H54 (cell line): ENCODE measurements around the gene SEZ6L.

Source experiments
- DNase-seq: peaks from one replicate; pipeline ENCODE4 v3.0.0; 2011; ENCODE audit warnings: low spot score, mixed read lengths; ENCODE audit not compliant: insufficient read length
- FAIRE-seq: peaks from 3 replicates; lab custom pipeline; 2011; peaks lifted over from hg19 to GRCh38; lab: Jason Lieb, UNC
- POLR2A ChIP-seq: IDR thresholded peaks from 2 replicates; pipeline ENCODE4 v1.6.1; 2011; ENCODE audit warnings: low read depth, mild to moderate bottlenecking, low read length

SEZ6L gene

DNA sequence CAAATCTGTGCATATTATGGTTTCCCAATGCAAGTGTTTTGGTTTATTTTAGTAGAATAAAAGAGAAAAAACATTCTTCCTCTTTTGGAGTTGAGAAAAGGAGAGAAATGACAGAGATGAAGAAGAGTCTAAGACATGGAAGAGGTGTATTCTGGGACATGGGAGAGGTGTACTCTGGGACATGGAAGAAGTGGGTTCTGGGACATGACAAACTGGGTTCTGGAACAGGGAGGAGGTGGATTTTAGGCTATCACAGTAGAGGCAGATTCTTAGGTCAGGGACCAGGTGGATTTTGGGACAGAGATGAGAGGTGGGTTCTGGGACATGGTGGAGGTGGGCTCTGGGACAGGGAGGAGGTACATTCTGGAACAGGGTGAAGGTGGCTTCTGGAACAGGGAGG lies 257.7 kb downstream of the SEZ6L start:
- no peak for DNase-seq
- no peak for TF ChIP-seq POLR2A
- FAIRE-seq: no peak

DNA sequence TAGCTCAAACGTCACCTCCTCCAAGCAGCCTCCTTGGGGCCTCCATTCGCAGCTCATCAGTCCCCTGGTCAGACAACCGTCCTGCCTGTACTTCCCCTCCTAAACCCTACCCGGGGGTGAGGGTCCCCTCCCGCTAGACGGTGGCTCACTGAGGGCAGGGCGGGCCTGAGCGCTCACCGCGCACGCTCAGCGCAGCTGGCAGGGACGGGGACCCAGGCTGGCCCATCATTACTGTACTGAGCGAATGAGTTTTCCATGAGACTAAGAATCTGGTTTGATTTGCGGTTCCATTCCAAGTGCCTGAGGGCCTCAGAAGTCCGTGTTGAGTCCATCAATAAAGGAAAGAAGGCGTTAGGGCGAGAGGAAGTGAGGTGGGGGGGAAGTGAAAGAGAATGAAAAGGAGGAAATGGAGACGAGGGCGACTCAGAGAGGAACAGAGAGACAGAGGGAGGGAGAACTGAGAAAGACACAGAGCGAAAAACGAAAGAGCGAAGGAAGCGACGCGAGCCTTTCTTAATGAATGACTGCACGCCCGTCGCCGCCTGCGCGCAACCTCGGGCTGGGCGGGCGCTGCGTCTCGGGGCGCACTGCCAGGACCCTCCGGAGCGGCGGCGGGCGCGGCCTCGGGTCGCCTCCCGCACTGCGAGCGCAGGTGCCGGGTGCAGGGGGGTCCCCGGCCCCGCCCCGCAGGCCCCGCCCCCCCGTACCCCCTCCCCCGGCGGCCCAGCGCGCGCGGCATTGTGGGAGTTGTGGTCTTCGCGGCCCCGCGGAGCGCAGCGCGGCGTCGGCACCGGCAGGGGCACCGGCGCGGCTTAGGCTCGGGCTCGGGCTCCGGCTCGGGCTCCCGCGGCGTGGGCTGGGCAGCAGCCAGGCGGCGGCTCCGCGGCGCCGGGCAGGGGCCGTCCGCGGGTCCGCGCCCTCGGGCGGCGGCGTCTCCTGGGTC lies 259.5 kb downstream of the SEZ6L start, which contains the start of gene ASPHD2:
ASPHD2 (plus strand) TSS at position 746 of the 943 bp plus-strand sequence. CDS start 4,356 bp downstream, outside the sequence.
- no peak for FAIRE-seq
- peak; percentile 32; the same call in 1 of the 2 replicates for TF ChIP-seq POLR2A
- DNase-seq: peak; percentile 61

DNA sequence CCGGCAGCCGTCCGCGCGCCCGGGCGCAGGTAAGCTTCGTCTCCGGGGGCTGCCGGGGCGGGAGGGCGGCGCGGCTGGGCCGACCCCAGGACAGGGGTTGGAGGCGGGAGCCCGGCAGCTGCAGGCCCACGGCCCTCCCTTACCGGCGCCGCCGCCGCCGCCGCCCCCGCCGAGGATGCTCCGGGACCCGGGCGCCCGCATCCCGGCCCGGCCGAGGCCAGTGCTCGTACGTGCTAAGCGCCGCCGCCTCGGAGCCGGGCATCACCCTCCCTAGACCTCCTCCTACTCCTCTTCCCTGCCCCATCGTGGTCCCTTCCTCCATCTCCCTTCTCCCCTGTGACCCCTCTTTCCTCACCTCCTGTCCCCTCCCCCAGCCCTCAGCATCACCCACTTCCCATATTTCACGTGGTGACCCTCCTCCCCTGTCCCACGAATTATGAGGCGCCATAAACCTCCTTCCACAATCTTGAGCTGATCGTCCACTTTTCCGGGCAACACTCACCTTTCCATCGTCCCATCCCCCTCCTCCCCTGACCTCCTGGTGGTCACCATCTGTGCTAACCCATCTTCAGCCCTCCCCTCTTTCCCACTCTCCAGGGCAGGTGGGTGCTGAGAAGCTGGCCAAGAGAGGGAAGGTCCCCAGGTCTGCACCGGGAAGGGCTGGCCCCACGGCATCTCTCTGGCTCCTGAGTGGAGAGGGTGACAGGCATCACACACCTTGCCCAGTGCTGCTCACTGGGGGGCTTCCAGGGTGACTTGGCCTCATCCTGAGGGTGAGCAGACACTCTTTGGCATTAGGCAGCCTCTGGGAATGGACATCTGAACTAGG lies 260.4 kb downstream of the SEZ6L start:
- TF ChIP-seq POLR2A: no peak
- DNase-seq: no peak
- FAIRE-seq: no peak

DNA sequence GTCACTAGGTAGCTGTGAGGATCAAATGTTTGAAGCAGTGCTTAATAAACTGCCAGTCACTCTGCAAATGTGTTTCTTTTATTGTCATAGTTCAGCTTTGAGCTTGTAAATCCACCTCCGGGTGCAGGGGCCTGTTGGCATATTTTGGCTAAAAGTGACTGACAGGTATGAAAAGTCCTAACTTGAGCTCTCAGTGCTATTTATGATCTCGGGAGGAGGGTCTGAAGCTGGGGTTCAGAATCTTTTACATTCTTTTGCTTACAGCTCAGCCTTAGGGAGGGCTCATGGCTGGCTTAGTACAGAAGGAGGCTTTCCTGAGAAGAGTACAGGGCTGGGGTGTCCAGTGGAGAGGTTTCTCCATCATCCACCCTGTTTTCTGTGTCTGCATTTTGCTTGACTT lies 261.3 kb downstream of the SEZ6L start:
- FAIRE-seq (no peak), DNase-seq (no peak)
- TF ChIP-seq POLR2A: no peak

DNA sequence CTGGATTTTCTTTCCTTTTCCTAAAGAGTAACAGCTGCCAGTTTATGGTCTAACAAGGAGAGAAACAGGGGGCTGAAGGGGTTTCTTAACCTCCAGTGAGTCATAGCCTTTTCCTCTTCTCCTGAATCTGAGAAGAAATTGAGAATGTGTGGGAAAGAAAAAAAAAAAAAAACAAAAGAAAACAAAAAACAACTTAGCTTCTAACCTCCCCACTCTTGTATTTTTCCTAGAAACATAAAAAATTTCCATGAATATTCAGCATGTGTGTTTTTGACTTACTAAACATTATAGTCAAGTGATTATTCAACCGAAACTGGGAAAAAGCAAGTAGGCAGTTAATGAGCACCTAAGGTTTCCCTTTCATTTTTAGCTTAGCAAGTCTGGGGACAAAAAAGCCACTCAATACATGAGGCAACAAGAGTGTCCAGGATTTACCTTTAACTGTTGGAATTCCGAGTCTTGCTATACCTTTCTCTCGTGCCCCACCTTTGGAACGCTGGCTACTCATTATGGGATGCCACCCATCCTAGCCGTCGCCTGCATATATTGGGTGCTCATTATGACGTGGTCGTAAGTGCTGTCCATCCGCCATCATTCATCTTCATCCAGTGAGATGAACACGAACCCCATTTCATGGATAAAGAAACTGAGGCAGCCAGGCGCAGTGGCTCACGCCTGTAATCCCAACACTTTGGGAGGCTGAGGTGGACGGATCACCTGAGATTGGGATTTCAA lies 262.2 kb downstream of the SEZ6L start:
- FAIRE-seq: no peak
- TF ChIP-seq POLR2A: no peak
- no peak for DNase-seq

DNA sequence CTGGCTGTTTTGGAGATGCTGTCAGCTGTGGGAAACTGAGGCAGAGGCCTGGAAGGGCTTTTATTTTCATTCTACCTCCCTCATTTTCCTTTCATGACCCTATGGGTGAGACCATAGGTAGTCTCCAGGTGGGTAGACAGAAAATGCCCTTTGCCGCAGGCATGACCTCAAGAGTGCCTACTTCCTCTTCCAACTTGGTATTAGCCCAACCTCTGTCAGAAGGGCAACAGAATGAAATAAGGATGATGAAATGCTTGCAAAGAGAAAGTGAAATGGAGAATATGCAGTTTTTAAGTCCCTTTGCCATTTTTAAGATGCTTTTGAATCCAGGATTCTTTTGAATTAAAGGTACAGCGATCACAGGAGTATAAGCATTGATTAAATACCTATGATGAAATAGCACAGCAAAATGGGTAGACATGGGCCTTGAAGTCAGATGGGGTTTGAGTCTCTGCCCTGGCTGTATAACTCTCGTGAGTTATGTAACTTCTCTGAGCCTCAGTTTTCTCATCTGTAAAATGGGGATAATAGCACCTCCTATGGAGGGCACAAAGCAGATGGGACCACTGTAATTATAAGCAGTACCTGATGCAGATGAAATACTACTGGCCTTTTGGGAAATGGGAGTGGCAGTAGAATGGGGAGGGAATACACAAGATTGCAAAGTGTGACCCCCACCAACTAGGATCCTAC lies 263.5 kb downstream of the SEZ6L start:
- no peak for TF ChIP-seq POLR2A
- DNase-seq (no peak), FAIRE-seq (no peak)
